Right lobe of liver (tissue), 4 donors: ENCODE measurements around the gene NSMCE3.

ENCODE experiments used
- POLR2A ChIP-seq: fragments of 450-650 bp; IDR thresholded peaks from one replicate; pipeline ENCODE4 v1.6.1; 2017; ENCODE audit warnings: antibody characterized with exemption, mild to moderate bottlenecking
- TF ChIP-seq, protein P1 (sequence below), 4 donors: fragments of 200-600 bp in 3 of 4; fragments of 450-650 bp in 1 of 4; IDR thresholded peaks; one replicate each; pipeline versions ENCODE4 v1.5.1 to v1.8.0; 2016 to 2022; ENCODE audit warnings: antibody characterized with exemption in 4 of 4, mild to moderate bottlenecking in 2 of 4
- donor health status: DM: no; HTN: no; CAD: no.
- donor health status: DM: no; HTN: no; CAD: no.
- donor health status: DM: no; HTN: yes; CAD: no.

DNA sequence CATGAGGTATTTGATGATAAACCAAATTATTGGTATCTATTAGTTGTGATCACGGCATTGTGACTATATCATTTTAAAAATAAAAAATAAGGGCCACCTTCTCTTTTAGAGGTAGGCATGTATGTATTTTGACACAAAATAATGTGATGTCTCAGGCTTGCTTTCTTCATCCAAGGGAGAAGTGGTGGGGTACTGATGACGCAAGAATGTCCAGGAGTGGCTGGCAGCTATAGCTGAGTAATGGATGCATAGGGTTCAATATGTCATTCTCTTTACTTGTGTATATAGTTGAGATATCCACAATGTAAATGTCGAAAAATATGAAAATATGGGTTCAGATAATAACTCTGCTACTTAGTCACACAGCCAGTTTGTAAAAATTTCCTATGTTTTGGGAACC lies 46.8 kb upstream of the NSMCE3 start:
- TF ChIP-seq, protein P1, sequence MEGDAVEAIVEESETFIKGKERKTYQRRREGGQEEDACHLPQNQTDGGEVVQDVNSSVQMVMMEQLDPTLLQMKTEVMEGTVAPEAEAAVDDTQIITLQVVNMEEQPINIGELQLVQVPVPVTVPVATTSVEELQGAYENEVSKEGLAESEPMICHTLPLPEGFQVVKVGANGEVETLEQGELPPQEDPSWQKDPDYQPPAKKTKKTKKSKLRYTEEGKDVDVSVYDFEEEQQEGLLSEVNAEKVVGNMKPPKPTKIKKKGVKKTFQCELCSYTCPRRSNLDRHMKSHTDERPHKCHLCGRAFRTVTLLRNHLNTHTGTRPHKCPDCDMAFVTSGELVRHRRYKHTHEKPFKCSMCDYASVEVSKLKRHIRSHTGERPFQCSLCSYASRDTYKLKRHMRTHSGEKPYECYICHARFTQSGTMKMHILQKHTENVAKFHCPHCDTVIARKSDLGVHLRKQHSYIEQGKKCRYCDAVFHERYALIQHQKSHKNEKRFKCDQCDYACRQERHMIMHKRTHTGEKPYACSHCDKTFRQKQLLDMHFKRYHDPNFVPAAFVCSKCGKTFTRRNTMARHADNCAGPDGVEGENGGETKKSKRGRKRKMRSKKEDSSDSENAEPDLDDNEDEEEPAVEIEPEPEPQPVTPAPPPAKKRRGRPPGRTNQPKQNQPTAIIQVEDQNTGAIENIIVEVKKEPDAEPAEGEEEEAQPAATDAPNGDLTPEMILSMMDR (IDR thresholded peaks at IDR 0.05): no peak
- TF ChIP-seq POLR2A: no peak
